Activated CD4-positive, alpha-beta T cell treated with anti-CD3 and anti-CD28 coated beads for 4 hours (primary cell): ENCODE data around the gene TOMM20.
"Not testable (repeated sequence)": the region's sequence is repeated elsewhere in the genome, so short reads cannot be mapped to it uniquely, and the experiment has no call there.

Experiments
- DNase-seq, 2 donors: peaks; one replicate each; pipeline ENCODE4 v3.0.0-alpha.2; 2020

The TOMM20 gene

GRCh38 chr1:235128456-235129328, at the start of gene TOMM20:
Gene TOMM20, minus strand, starts transcription at chr1:235128837. Its CDS starts 122 bp downstream, at chr1:235128715.
- peak; percentile 89 to 90 for DNase-seq

- DNase-seq: no peak
These were observed 47.8 kb upstream of the TOMM20 start for GRCh38 chr1:235176486-235176885.

GRCh38 chr1:235169986-235170385, 41.3 kb upstream of the TOMM20 start:
- no peak for DNase-seq

- no peak for DNase-seq
These were observed 39.7 kb upstream of the TOMM20 start for GRCh38 chr1:235168375-235168774.

- DNase-seq: no peak
These were observed 33.2 kb upstream of the TOMM20 start for GRCh38 chr1:235161685-235162327.

- peak; percentile 90 for DNase-seq
These were observed 32.5 kb upstream of the TOMM20 start, which contains the start of gene RBM34 for GRCh38 chr1:235160957-235161684. Gene RBM34, minus strand, starts transcription at chr1:235161250. Its CDS starts 24 bp downstream, at chr1:235161226.

GRCh38 chr1:235160383-235160956, 31.8 kb upstream of the TOMM20 start:
- DNase-seq: no peak

- DNase-seq: not testable (repeated sequence)
These were observed 31.3 kb upstream of the TOMM20 start for GRCh38 chr1:235159930-235160329.

GRCh38 chr1:235159284-235159683, 30.6 kb upstream of the TOMM20 start:
- not testable (repeated sequence) for DNase-seq

GRCh38 chr1:235158680-235159079, 30.0 kb upstream of the TOMM20 start:
- no peak for DNase-seq

GRCh38 chr1:235157150-235157549, 28.5 kb upstream of the TOMM20 start:
- DNase-seq: no peak

- no peak for DNase-seq
These were observed 28.1 kb upstream of the TOMM20 start for GRCh38 chr1:235156740-235157139.

- DNase-seq: no peak
These were observed 27.6 kb upstream of the TOMM20 start for GRCh38 chr1:235156265-235156664.

GRCh38 chr1:235152235-235152634, 23.6 kb upstream of the TOMM20 start:
- no peak for DNase-seq

- DNase-seq: no peak
These were observed 22.4 kb upstream of the TOMM20 start for GRCh38 chr1:235151033-235151432.

- no peak for DNase-seq
These were observed 21.2 kb upstream of the TOMM20 start for GRCh38 chr1:235149824-235150223.

GRCh38 chr1:235147269-235147668, 18.6 kb upstream of the TOMM20 start:
- no peak for DNase-seq

GRCh38 chr1:235145639-235146038, 17.0 kb upstream of the TOMM20 start:
- no peak for DNase-seq

GRCh38 chr1:235142991-235143390, 14.4 kb upstream of the TOMM20 start:
- DNase-seq: no peak

GRCh38 chr1:235139315-235139714, 10.7 kb upstream of the TOMM20 start:
- no peak for DNase-seq

GRCh38 chr1:235138821-235139220, 10.2 kb upstream of the TOMM20 start:
- no peak for DNase-seq

- DNase-seq: no peak
These were observed 7.5 kb upstream of the TOMM20 start for GRCh38 chr1:235136111-235136510.

GRCh38 chr1:235134171-235134570, 5.5 kb upstream of the TOMM20 start:
- no peak for DNase-seq
